ENCODE measurements around the gene SORCS1. TPM values are rescaled to one million over a fixed set of nuclear protein-coding genes. Genes with fewer than 3 reads are reported as not detected.

SORCS1 gene
- total and polyA plus RNA-seq, 2 experiments from 2014 or later, result 1.1 to 4.6 TPM

- WGBS (ENCODE audit: low lambda C conversion rate, missing lambda C conversion rate), result 7% methylated on average over 7 of the region's 7 CpGs
- Histone ChIP-seq H2AFZ (no peak overlapping the region), H3K36me3 (replicated peaks; ENCODE audit: insufficient read depth, low read depth) (no peaks in the 10 kb centered on the region), H3K9me2 (replicated peaks; ENCODE audit: insufficient read depth) (no peaks in the 10 kb centered on the region), H3K9me3 (ENCODE audit: low read depth) (no peaks in the 10 kb centered on the region), H3K79me2 (no peaks in the 10 kb centered on the region), H4K20me1 (ENCODE audit: insufficient read depth, poor library complexity, severe bottlenecking) (no peaks in the 10 kb centered on the region), H3K4me2 (peak overlapping the region; percentile 96), H3K4me3 (peak overlapping the region; percentile 47), H3K27ac (no peak overlapping the region), H3K4me1 (ENCODE audit: insufficient read depth) (no peaks in the 10 kb centered on the region), H3K27me3 (peaks cover 69% of the 10 kb centered on the region)
- DNase-seq (ENCODE audit: low spot score), result peak; percentile 13
- no peak for TF ChIP-seq EZH2 (IDR thresholded peaks at IDR 0.05; ENCODE audit: borderline replicate concordance)
- no peak for TF ChIP-seq CTCF (IDR thresholded peaks at IDR 0.05; ENCODE audit: poor library complexity)
- no peak for TF ChIP-seq EZH2phosphoT487 (IDR thresholded peaks at IDR 0.05; ENCODE audit: low read depth, severe bottlenecking, unreplicated experiment)
Observed at GRCh38 chr10:107163076-107163855, 1.2 kb downstream of the SORCS1 start.

DNA sequence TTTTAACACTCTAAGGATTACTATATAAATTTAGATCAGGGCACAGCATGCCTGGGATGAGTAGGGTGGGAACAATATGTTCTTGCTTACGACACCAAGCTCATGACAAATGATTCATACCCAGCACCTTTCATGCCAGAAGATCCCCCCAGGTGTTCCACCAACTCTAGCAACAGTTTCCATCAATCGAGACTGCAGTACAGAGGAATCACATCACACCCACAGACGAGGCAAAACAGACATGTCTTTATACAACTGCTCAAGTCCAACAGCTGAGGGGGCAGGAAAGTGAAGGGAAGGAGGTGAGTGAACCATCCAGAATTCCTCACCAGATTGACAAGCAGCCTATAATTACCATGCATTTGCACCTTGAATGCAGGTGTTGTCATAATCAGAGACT, 3.6 kb downstream of the SORCS1 start:
- Histone ChIP-seq H3K4me2 (no peak overlapping the region), H3K4me3 (no peak overlapping the region), H3K9me2 (replicated peaks; ENCODE audit: insufficient read depth) (no peaks in the 10 kb centered on the region), H2AFZ (no peak overlapping the region), H3K36me3 (replicated peaks; ENCODE audit: insufficient read depth, low read depth) (no peaks in the 10 kb centered on the region), H4K20me1 (ENCODE audit: insufficient read depth, poor library complexity, severe bottlenecking) (no peaks in the 10 kb centered on the region), H3K4me1 (ENCODE audit: insufficient read depth) (no peaks in the 10 kb centered on the region), H3K27me3 (peaks cover 57% of the 10 kb centered on the region), H3K9me3 (ENCODE audit: low read depth) (no peaks in the 10 kb centered on the region), H3K79me2 (no peaks in the 10 kb centered on the region), H3K27ac (no peak overlapping the region)
- WGBS (ENCODE audit: low lambda C conversion rate, missing lambda C conversion rate), result 60% methylated on average over 3 of the region's 3 CpGs
- TF ChIP-seq EZH2 (IDR thresholded peaks at IDR 0.05; ENCODE audit: borderline replicate concordance) (no peak), EZH2phosphoT487 (IDR thresholded peaks at IDR 0.05; ENCODE audit: low read depth, severe bottlenecking, unreplicated experiment) (no peak), CTCF (IDR thresholded peaks at IDR 0.05; ENCODE audit: poor library complexity) (no peak)
- no peak for DNase-seq (ENCODE audit: low spot score)

DNA sequence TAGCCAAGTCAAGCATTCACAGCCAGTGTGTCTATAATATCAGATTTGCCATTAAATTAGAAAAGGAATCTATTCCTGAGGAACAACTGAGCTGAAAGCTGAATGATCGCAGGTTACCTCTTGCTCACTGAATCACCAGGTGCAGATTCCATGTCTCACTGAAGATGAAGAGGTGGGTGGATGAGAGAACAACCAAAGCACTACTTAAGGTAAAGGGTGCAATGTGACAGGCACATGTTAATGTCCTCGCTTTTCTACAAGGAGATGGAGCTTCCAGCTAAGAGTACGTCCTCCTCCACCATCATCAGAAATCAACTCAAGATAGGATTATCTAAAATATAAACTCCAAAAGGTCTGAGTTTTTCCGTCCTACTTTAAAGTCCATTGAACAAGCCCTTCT, 4.6 kb downstream of the SORCS1 start:
- H2AFZ ChIP-seq, result no peak overlapping the region
- WGBS (ENCODE audit: low lambda C conversion rate, missing lambda C conversion rate), result 88% methylated on average over 4 of the region's 4 CpGs
- no peak overlapping the region for H3K4me2 ChIP-seq
- no peak overlapping the region for H3K27ac ChIP-seq
- no peaks in the 10 kb centered on the region for H3K4me1 ChIP-seq (ENCODE audit: insufficient read depth)
- no peaks in the 10 kb centered on the region for H3K9me3 ChIP-seq (ENCODE audit: low read depth)
- peaks cover 47% of the 10 kb centered on the region for H3K27me3 ChIP-seq
- H3K36me3 ChIP-seq (replicated peaks; ENCODE audit: insufficient read depth, low read depth), result no peaks in the 10 kb centered on the region
- H3K9me2 ChIP-seq (replicated peaks; ENCODE audit: insufficient read depth), result no peaks in the 10 kb centered on the region
- no peaks in the 10 kb centered on the region for H4K20me1 ChIP-seq (ENCODE audit: insufficient read depth, poor library complexity, severe bottlenecking)
- TF ChIP-seq EZH2 (IDR thresholded peaks at IDR 0.05; ENCODE audit: borderline replicate concordance) (no peak), EZH2phosphoT487 (IDR thresholded peaks at IDR 0.05; ENCODE audit: low read depth, severe bottlenecking, unreplicated experiment) (no peak), CTCF (IDR thresholded peaks at IDR 0.05; ENCODE audit: poor library complexity) (no peak)
- H3K79me2 ChIP-seq, result no peaks in the 10 kb centered on the region
- DNase-seq (ENCODE audit: low spot score), result no peak
- H3K4me3 ChIP-seq, result no peak overlapping the region
